ENCODE measurements around the gene OR52K1.
"Not testable (repeated sequence)": the region's sequence is repeated elsewhere in the genome, so short reads cannot be mapped to it uniquely, and the experiment has no call there.

Gene OR52K1

DNA sequence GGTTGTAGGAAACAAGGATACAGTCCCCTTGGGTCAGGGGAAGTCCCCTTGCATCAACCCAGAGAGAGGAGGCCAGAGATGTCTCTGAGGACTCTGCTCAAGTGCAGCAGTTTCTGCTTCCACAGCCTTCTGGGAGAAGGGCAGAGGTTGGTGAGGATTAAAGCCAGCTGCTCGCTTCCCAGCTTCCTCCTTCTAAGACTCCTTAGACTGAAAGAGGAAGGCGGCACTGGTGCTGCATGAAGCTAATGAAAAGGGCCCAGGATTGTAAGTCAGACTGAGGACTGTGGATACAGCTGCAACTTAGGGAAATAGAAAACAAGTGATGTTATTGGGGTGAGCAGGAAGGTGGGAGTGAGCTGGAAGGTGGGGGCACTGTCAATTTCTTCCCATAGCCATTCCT, at the start of gene OR52K1:
TSS of gene OR52K1 (plus strand) at position 202 of the 400 bp plus-strand sequence. CDS start 6,255 bp downstream, outside the sequence.
- DNase-seq (ENCODE audit: low read depth) = no peak

DNA sequence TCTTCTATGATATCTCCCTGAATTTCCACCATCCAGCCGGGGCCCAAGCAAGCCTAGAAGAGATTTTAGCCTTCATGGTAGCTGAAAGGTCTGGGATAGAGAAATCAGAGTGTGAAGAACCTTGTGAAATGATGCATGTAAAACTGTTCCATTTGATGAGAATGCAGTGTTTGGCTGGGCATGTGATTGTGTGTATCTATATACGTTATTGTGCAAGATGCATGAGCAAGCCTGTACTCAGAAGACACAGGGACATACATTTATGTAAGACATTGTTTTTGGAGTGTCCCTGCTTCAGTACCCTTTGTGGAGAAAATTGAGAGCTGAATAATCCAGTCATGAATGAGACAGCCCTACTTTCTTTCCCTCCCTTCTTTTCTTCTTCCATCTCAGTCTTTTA, 48.6 kb upstream of the OR52K1 start:
- no peak for DNase-seq (ENCODE audit: low read depth)

DNA sequence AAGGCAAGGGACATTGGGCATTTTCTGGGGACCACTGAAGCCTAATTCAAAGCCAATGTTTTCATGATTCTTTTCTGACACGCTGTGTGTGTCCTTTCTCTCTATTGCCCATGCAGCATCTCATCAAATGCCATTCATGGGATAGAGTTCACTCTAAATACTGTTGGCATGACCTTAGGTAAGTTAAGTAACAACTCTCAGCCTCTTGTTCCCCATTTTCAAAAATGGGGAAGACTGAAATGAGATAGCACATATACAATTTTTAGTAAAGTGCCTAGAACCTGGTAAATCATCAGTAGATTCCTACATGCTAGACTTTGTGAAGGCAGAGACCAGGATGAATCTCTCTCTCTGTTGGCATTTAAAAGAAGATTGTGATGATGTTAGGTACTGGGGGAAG, 46.0 kb upstream of the OR52K1 start:
- no peak for DNase-seq (ENCODE audit: low read depth)

DNA sequence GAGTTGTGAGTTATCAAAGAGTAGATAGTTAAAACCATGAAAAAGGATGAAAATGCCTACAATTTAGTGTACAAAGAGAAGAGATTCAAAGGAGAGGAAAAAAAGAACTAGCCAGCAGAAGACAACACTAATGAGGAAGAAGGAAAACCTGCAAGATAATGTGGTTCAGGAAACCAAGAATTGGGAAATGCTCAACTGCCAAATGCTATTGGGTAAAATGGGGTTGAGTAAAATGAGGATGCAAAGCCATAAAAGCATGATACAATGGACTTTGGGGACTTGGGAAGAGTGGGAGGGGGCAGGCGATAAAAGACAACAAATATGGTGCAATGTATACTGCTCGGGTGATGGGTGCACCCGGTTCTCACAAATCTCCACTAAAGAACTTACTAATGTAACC, 40.9 kb upstream of the OR52K1 start:
- no peak for DNase-seq (ENCODE audit: low read depth)

DNA sequence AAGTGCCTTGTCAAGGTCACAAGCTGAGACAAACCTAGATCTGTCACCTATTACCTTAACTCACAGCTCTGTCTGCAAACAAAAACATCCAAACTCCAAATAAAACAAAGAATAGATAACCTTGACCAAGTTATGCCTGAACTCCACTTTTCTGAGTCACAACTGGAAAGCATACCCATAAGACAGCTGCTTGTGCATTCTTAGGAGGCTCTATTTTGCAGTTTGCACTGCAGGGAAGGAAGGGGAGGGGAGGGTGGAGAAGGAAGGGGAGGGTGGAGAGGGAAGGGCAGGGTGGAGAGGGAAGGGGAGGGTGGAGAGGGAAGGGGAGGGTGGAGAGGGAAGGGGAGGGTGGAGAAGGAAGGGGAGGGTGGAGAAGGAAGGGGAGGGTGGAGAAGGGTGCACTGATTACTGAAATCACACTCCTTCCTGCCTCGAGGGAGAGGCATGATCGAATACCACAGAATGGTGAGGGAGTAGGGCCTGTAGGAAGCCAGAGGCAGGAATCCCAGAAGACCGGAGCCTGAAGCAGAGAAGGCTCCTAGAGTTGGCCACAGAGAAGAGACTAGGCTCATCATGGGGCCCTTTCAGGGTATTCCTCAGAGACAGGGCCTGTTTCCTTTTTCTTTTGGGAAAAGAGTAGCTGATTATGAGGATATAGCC, 39.1 kb upstream of the OR52K1 start:
- DNase-seq (ENCODE audit: low read depth) = no peak

DNA sequence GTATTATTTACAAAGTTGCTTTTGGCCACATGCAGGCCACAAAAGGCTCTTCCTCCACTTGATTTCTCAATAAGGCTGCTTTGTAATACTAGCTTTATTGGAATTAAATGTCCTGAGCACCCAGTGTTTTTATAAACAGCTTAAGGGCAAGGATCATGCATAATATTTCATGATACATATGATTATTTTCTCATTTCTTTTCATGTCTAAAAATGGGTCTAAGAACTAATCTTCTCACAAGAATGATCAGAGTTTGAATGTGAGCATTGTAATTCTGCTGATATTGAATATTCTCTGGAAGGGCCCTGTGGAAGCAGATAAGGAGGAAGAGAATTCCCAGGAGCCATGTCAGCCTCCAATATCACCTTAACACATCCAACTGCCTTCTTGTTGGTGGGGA, 33.5 kb upstream of the OR52K1 start, which contains the start of gene OR52K2:
TSS of gene OR52K2 (plus strand) at position 301 of the 400 bp plus-strand sequence. CDS start at position 346, 45 bp downstream.
- DNase-seq (ENCODE audit: low read depth) = no peak

DNA sequence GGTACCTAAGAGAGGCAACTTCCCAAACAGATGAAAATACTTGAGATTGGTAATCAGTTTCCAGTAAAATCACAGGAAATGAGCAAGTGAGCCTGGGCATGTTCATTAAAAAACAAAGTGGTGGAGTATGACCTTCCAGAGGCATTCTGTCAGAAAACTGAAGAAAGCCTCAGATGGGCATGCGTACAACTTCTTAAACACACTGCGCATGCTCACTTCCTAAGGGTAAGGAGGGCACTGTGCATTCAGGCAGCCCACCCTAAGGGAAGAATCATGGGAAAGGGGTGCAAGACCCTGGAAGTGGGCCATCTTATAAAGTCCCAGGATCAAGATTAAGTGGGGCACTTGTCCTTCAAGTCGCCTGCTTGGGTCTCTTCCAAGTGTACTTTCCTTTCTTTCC, 29.3 kb upstream of the OR52K1 start:
- DNase-seq (ENCODE audit: low read depth) = no peak

DNA sequence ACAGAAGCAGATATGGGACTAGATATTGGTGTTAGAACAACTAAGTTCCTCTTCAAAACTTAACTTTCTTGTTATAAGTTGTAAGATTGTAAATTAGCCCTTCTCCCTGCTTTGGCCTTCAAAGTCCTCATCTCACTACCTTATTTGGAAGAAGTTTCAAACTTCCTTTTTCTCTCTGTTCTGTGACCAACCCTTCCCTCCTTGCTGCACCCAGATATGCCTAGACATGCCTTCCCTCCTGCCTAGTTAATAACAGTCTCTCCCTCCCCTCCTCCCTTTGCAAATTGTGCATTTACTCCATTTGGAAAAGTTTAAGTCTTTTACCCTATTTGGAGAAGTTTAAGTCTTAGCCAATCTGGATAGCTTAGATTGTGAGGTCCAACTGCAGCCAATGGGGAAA, 28.4 kb upstream of the OR52K1 start:
- DNase-seq (ENCODE audit: low read depth) = no peak

DNA sequence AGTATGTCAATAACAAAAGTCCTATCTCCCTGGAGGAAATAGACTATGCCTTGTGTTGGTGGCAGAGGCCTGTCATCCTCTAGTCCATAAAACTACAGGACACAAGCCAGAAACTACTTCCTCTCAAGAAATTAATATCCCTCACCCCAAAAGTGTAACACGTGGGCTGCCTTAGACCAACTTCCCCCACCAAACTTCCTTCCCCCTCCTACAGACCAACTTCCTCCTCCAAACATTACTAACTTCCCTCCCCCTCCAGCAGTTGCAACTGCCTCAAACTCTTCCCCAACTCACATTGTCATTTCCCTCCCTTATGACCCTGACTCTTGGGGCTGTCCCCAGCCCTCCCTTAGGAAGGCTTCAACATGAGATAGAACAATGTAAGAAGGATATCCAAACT, 27.0 kb upstream of the OR52K1 start:
- no peak for DNase-seq (ENCODE audit: low read depth)

DNA sequence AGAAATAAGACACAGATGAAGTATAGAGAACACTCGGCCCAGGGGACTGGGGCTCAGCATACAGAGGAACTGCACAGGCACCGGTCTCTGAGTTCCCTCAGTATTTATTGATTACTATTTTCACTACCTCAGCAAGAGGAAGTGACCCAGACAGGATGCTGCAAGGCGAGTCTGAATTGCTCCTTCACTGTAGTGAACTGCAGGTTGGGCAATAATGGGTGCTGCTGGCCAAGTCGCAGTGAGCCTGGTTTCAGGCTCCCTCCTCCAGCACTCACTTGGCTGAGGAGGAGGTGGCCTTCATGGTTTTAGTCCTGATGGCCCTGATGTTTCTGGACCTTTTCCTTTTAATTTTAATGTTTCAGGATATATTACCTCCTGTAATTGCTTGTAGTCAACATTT, 22.9 kb upstream of the OR52K1 start:
- no peak for DNase-seq (ENCODE audit: low read depth)

DNA sequence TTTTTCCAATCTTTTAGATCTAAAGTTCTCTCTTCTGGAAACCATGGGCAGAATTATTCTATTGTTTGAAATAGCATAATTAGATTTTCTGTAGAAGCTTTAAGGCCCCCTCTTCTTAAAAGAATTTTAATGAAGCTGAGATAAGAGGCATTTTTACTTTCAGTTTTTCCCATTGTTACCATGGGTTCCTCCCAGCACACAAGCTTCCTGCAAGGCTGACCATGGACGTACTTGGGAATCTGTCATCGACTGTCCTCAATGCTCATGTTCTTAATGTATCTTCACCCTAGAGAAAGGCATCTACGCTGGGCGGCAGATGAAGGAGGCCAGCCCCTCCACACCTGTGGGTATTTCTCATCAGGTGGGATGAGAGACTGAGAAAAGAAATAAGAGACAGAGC, 22.3 kb upstream of the OR52K1 start:
- no peak for DNase-seq (ENCODE audit: low read depth)

DNA sequence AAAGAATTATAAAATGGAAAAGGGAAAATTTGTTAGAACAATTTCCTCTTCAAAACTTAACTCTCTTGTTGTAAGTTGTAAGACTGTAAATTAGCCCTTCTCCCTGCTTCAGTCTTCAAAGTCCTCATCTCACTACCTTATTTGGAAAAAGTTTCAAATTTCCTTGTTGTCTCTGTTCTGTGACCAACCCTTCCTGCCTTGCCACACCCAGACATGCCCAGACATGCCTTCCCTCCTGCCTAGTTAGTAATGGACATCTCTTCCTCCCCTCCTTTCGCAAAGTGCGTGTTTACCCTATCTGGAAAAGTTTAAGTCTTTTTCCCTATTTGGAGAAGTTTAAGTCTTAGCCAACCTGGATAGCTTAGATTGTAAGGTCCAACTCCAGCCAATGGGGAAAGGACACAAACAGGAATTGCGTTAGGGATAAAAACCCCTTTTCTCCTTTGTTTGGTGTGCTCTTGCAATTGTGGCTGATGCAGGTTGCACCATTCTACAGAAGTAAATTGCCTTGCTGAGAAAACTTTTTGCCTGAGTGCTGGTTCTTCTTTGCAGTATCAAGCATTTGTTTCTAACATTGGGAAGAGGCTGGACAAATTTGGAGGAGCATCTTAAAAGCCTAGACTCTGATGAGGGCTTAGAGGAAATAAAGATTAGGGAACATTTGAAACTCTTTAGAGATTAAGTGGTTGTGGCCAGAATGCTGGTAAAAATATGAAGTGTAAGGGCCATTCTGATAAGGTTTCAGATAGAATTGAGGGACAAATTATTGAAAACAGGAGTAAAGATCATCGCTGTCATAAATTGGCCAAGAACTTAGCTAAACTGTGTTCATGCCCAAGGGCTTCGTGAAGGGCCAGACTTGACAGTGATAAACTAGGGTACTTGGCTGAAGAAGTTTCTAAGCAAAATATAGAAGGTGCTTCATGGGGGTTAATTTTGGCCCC, 18.0 kb upstream of the OR52K1 start:
- DNase-seq (ENCODE audit: low read depth) = no peak

DNA sequence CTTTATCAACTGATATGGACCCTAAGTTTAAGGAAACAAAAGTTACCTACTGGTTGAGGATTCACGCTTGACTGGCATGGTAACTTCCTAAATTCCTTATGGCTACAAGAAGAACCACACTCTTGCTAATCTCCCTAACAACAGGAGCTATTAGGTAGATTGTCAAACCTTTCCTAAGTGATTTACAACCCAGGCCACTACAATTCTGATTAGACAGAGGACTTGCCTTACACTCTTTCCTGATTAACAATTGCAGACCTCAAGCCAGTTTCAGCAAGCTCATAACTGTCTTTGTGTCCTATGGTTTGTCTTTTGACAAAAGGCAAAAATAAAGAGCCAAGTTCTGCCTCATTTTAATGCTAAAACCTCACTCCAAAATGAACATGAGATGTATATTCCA, 17.0 kb upstream of the OR52K1 start:
- no peak for DNase-seq (ENCODE audit: low read depth)

DNA sequence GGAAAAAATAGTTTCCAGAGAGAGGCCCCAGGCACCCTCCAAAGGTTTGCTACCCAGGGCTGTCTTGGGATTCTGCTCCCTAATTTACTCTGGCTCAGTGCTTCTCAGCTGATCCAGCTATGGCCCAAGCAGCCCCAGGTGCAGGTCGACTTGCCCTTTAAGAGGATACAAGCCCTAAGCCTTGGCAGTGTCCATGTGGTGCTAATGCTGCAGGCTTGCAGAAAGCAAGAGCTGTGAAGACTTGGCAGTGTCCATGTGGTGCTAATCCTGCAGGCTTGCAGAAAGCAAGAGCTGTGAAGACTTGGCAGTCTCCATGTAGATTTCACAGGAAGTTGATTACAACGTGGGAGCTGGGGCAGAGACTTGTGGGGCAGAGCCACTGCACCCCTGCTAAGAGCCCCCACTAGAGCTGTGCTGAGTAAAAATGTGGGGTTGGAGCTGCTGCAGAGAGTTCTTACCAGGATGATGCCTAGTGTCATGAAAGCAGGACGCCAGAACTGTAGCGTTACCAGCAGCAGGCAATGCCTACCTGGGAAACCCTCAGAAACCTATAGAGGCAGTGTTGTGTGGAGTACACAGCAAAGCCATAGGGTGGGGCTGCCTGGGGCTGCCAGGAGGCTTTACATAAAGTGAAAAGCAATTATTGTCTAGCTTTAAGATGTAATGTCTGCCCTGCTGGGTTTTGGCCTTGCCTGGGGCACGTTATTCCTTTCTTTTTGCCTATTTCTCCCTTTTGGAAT, 16.1 kb upstream of the OR52K1 start:
- DNase-seq (ENCODE audit: low read depth) = no peak

DNA sequence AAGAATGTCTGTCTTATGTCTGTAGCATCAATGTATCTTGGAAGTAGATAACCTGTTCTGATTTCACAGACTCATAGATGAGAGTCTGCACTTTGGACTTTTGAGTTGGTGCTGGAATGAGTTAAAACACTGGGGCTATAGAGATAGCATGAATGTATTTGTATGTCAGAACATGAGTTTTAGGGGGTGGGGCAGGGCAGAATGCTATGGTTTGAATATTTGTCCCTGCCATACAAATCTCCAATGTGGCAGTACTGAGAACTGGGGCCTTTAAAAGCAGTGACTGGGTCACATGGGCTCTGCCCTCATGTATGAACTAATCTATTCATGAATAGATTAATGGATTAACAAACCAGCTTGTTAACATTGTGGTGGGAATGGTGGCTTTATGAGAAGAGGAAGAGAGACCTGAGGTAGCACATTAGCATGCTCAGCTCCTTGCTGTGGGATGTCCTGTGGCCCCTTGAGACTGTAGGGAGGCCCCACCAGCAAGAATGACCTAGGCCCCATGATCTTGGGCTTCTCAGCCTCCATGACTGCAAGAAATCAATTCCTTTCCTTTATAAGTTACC, 15.5 kb upstream of the OR52K1 start:
- DNase-seq (ENCODE audit: low read depth) = no peak

DNA sequence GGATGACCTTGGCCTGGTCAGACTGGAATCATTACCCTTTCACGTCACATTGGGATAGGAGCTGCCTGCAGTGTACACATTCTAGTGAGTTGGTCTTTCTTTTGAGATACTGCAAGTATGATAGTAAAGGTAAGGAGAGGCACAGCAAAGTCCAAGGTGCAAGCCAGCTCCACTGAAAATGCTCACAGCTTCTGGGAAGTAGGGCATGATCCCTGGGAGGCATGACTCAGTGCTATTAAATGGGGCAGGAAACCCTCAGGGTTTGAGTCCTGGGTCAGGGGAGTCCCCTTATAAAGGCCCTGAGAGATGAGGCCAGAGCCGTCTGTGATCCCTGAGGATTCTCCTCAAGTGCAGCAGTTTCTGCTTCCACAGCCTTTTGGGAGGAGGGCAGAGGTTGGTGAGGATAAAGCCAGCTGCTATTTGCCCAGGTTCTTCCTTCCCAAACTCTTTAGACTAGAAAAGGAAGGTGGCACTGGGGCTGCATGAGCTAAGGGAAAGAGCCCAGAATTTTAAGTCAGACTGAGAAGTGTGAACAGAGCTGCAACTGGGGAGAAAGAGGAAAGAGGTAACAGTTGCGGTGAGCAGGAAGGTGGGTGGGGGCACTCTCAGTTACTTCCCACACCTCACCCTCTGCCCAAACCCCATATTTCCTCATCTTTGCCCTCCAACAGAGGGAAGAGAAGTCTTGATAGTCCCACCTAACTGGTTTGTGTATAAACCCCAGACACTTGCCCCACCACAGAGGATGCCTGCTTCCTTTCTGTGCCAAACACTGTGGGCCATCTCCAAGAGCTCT, 14.4 kb upstream of the OR52K1 start:
- no peak for DNase-seq (ENCODE audit: low read depth)

DNA sequence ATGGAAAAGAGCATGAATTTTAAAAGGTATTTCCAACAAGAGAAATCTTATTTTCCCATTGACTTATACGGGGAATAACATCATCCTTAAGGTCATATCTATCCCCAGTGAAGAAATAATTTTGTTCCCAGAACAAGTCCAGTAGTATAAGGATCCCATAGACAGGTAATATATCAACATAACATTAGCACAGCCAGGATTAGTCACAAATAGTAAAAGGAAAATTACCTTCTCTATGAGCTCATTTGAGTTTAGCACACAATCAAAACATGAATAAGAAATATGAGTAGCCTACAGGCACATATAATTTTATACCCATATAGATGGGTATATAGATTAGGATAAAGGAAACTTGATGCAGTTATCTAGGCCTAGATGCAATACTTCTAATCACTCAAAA, 2.8 kb upstream of the OR52K1 start:
- DNase-seq (ENCODE audit: low read depth) = no peak

DNA sequence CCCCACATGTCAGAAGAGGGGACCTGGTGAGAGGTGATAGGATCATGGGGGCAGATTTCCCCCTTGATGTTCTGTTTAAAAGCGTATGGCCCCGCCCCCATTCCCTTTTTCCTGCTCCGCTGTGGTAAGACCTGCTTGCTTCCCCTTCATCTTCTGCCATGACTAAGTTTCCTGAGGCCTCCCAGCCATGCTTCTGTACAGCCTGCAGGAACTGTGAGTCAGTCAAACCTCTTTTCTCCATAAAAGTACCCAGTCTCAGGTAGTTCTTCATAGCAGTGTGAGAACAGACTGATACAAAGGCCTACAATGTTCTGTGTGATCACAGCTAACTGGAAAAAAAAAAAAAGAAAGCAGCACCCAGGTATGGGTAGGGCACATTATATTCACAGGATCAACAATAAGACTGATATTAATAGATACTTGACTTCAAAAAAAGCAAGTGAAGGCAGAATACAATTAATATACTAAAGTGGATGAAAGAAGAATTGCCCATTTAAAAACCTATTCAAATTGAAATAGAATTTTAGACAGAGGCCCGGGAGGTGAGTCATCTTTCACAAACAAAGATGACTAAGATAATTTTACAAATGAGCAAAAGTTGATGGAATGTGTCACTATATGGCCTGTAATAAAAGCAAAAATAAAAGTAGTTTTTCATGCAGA, 1.7 kb upstream of the OR52K1 start:
- no peak for DNase-seq (ENCODE audit: low read depth)

DNA sequence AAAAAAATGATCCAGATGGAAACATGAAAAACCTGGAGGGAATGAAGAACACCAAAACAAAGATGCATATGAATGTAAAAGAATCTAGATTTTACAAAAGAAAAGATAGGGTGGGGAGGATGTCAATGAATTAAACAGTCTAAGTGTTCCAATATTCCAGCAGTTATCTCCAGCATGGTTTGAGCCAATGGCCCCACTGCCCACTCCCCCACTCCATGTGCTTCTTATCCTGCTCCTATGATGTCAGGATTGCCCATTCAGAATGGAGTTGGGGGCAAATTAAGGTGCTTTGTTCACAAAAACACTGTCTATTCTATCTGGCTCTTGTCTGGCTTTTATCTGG, 1.2 kb upstream of the OR52K1 start:
- DNase-seq (ENCODE audit: low read depth) = no peak

DNA sequence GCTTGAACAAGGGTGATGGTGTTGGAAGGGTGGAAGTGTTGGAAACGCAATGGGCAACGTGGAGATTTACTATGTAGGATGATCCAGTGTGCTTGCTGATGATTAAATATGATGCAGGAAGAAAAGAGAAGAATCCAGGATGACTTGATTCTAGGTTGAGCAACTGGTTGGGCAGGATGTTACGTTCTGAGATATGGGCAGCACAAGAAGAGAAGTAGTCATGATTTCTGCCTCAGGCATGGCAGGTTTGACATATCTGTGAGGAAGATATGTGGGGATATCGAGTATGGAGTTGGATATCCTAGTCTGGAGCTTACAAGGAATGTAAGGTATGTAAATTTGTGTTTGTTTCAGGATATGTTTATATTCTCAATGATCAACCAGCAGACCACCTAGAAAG, 1.9 kb downstream of the OR52K1 start:
- DNase-seq (ENCODE audit: low read depth) = no peak

DNA sequence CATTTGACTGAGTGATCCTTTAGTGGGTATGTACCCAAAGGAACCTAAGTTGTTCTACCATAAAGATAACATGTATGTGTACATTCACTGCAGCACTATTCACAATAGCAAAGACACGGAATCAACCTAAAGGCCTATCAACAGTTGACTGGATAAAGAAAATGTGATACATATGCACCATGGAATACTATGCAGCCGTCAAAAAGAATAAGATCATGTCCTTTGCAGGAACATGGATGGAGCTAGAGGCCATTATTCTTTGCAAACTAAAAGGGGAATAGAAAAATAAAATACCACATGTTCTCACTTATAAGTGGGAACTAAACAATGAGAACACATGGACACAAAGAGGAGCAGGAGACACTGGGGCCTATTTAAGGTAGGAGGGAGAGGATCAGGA, 9.0 kb downstream of the OR52K1 start:
- DNase-seq (ENCODE audit: low read depth) = not testable (repeated sequence)

Data from amniotic epithelial cell (primary cell).